Adrenal gland (tissue), 12 donors: Measurements from ENCODE around the gene BCAS4. TPM values are rescaled to one million over a fixed set of nuclear protein-coding genes. Genes with fewer than 3 reads are reported as not detected.

Experiments
- DNase-seq, 7 donors: peaks; one replicate each; pipeline ENCODE4 v3.0.0-alpha.2; 2019 to 2020
- H3K27ac ChIP-seq, 5 donors: fragments of 200-600 bp; sonication (generic) in 4 of 5; 1 replicate in 3 of 5; 2 replicates in 2 of 5; pipeline versions ENCODE4 v1.5.1 to v1.8.0; 2016 to 2020; ENCODE audit warnings: mild to moderate bottlenecking in 1 of 5
- H3K27me3 ChIP-seq: fragments of 200-600 bp; 2 replicates; pipeline ENCODE4 v1.8.0; 2021
- H3K36me3 ChIP-seq, 2 donors: fragments of 200-600 bp; replicated peaks in 1 of 2; 1 replicate in 1 of 2; 2 replicates in 1 of 2; pipeline versions ENCODE4 v1.5.1 to v1.8.0; 2018 to 2022
- H3K4me1 ChIP-seq, 2 donors: fragments of 200-600 bp; replicated peaks in 1 of 2; 1 replicate in 1 of 2; 2 replicates in 1 of 2; pipeline versions ENCODE4 v1.5.1 to v1.8.0; 2018 to 2021
- H3K4me3 ChIP-seq, 4 donors: fragments of 200-600 bp; sonication (generic) in 3 of 4; one replicate each; pipeline ENCODE4 v1.5.1; 2016 to 2018
- H3K9me3 ChIP-seq, 3 donors: fragments of 200-600 bp; sonication (generic) in 1 of 3; replicated peaks in 1 of 3; 1 replicate in 2 of 3; 2 replicates in 1 of 3; pipeline versions ENCODE4 v1.5.1 to v1.8.0; 2016 to 2021
- POLR2A ChIP-seq, 2 donors: fragments of 450-650 bp; IDR thresholded peaks; one replicate each; pipeline ENCODE4 v1.6.1; 2017; ENCODE audit warnings: antibody characterized with exemption in 2 of 2, mild to moderate bottlenecking in 2 of 2, moderate library complexity in 1 of 2
- WGBS, 4 donors: extraction: QIAGEN DNeasy Blood & Tissue Kit in 2 of 4; methylation state at CpG; one replicate each; pipeline versions ENCODE4 v1.1.5 to v1.1.7; 2013 to 2017; 5-methylcytosine and 5-hydroxymethylcytosine counted together
- intact Hi-C, 2 donors: fragments of 100-400 bp; cut with DNase I; formaldehyde crosslinking; loops; one replicate each; pipeline versions ENCODE4 v1.14.1 to v1.15.0; 2022 to 2023
- polyA plus RNA-seq, 3 donors: library from polyadenylated mRNA; stranded (reverse); fragments of 200-250 nt in 2 of 3; fragments of 350-450 nt in 1 of 3; fragmentation: Illumina TruSeq in 1 of 3; extraction: RNeasy Lipid Tissue Mini Kit (QIAGEN cat#74804) in 1 of 3; gene quantifications; one replicate each; pipeline ENCODE4 v1.2.3, GENCODE V29; 2013 to 2014
- total RNA-seq, 9 donors: library from RNA; depleted of rRNA in 4 of 9; stranded (reverse); fragments of >200 nt in 4 of 9; fragments of 120-200 nt in 1 of 9; fragmentation: NEBNext Ultra II Directional in 1 of 9; extraction: Animal tissue kit (Norgen Biotek cat#: 25700) in 1 of 9; gene quantifications; one replicate each; pipeline versions ENCODE4 v1.1.0 to v1.2.4, GENCODE V29; 2013 to 2023
- TF ChIP-seq, protein P1 (sequence below), 6 experiments: fragments of 450-650 bp in 4 of 6; fragments of 200-600 bp in 2 of 6; sonication (generic) in 1 of 6; IDR thresholded peaks; 1 replicate in 5 of 6; 2 replicates in 1 of 6; pipeline versions ENCODE4 v1.5.1 to v1.8.0; 2016 to 2021; ENCODE audit warnings: antibody characterized with exemption in 6 of 6, mild to moderate bottlenecking in 2 of 6, moderate library complexity in 1 of 6
- donor health status: healthy with polysubstance abuse.
- donor health status: Bipolar disorder and iron deficiency.
- donor health status: DM: yes; HTN: yes; CAD: no.
- donor health status: DM: no; HTN: no; CAD: no.
- donor health status: DM: no; HTN: no; CAD: no.
- donor health status: DM: yes; HTN: yes; CAD: no.

Gene BCAS4
- total and polyA plus RNA-seq, 12 donors: 0.66 to 5.1 (median 1.5) TPM

DNA sequence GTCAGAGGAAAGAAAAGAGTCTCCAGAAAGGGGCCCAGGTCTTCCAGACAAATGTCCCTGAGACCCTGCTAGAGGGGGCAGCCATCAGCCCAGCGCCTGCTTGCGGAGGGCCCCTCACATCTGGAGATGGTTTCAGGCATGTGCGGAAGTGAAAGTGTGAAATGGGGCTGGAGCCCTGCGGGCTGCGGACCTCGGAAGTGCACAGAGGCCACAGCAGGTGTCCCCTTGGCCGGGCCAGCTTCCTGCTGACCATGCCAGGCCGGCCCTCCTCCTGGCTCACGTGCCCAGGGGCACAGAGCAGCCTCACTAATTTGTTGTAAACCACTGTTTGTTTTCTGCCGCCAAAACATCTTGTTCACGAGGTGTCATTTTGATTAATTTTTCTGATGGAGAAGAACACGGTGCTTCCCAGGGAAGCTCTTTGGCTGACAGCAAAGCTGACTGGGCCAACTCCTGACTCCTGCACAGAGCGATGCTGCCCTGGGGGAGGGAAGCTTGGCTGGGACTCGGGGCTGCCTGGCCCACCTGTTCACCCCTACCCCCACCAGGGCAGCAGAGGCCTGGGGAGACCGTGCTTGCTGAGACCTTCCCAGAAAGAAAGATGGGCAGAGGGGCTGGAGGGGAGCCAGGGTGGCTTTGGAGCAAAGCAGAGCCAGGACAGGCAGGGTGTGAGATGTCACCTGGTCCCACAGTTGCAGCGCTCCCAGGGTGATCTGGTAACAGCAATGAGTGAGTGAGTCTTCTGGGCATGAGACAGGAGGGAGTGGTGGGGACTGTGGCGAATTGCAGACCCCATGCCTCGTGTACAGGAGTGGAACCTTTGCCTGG lies 54.2 kb downstream of the BCAS4 start:
- Histone ChIP-seq H3K4me3 (peak overlapping the region in 1 of 4 donors; percentile 5), H3K9me3 (no peaks in the 10 kb centered on the region), H3K36me3 (no peaks in the 10 kb centered on the region), H3K27me3 (no peaks in the 10 kb centered on the region), H3K4me1 (peaks cover 8 to 14% of the 10 kb centered on the region in 2 donors), H3K27ac (peak overlapping the region in 1 of 5 donors; percentile 71)
- peak in 3 of 7 donors; percentile 19 to 25 (median 23) for DNase-seq
- TF ChIP-seq, protein P1, sequence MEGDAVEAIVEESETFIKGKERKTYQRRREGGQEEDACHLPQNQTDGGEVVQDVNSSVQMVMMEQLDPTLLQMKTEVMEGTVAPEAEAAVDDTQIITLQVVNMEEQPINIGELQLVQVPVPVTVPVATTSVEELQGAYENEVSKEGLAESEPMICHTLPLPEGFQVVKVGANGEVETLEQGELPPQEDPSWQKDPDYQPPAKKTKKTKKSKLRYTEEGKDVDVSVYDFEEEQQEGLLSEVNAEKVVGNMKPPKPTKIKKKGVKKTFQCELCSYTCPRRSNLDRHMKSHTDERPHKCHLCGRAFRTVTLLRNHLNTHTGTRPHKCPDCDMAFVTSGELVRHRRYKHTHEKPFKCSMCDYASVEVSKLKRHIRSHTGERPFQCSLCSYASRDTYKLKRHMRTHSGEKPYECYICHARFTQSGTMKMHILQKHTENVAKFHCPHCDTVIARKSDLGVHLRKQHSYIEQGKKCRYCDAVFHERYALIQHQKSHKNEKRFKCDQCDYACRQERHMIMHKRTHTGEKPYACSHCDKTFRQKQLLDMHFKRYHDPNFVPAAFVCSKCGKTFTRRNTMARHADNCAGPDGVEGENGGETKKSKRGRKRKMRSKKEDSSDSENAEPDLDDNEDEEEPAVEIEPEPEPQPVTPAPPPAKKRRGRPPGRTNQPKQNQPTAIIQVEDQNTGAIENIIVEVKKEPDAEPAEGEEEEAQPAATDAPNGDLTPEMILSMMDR (IDR thresholded peaks at IDR 0.05): no peak
- TF ChIP-seq POLR2A (IDR thresholded peaks at IDR 0.05): no peak
- intact Hi-C loops: no loop called here
- 31 to 45% (median 40%) methylated on average over 14 to 18 of the region's 18 CpGs for WGBS, 4 donors

DNA sequence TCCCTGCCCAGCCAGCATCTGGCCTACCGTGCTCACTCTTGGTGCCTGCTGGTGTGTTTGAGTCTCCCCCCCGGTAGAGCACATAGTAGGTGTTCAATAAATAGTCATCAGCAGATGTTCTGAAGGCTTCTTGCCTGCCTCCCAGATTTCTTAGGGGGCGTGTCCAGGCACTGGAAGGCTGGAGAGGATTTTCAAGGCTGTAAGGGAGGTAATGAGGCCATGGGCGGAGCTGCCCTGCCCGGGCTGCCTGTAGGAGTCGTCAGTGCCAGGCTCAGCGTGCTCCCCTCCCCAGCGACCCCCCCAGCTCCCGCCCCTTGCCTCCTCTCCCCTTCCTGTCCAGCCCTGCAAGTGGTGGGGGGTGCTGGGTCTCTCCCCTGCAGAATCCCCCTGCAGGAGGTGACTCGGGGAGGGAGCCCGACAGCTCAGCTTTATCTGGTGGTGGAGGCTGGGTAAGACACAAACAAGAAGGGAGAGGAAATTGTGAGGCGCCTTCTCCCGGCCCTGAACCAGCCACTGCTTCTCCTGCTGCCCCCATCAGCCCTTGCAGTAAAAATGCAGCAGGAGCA lies 55.9 kb downstream of the BCAS4 start:
- Histone ChIP-seq H3K9me3 (no peaks in the 10 kb centered on the region), H3K27me3 (no peaks in the 10 kb centered on the region), H3K4me3 (peak overlapping the region in 1 of 4 donors; percentile 26), H3K27ac (no peak overlapping the region), H3K4me1 (peaks cover 8 to 15% of the 10 kb centered on the region in 2 donors), H3K36me3 (no peaks in the 10 kb centered on the region)
- 28 to 74% (median 39%) methylated on average over 3 to 13 of the region's 13 CpGs for WGBS, 4 donors
- TF ChIP-seq, protein P1 (IDR thresholded peaks at IDR 0.05): peak in 2 of 6 experiments; percentile 6 to 16
- TF ChIP-seq POLR2A (IDR thresholded peaks at IDR 0.05): no peak
- DNase-seq: peak; percentile 28 to 71 (median 59)
- intact Hi-C loops: no loop called here

DNA sequence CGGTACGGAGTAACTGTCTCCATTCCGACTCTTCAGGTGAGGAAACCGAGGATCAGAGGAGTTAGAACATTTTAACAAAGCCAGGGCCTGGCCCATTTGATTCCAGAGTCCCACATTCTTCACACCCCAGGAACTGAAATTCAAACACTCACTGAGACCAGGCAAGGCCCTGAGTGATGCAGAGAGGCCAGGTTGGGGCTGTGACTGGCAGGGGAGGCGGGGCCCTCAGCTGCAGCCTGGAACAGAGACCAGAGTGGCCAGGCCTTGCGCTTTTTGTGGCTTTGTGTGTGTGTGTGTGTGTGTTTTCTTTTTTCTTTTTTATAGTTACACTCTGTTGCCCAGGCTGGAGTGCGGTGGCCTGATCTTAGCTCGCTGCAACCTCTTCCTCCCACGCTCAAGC lies 57.2 kb downstream of the BCAS4 start:
- intact Hi-C loops: no loop called here
- no peak for DNase-seq
- Histone ChIP-seq H3K4me3 (no peak overlapping the region), H3K27me3 (no peaks in the 10 kb centered on the region), H3K27ac (no peak overlapping the region), H3K4me1 (peaks cover 8 to 22% of the 10 kb centered on the region in 2 donors), H3K36me3 (no peaks in the 10 kb centered on the region), H3K9me3 (no peaks in the 10 kb centered on the region)
- WGBS, 4 donors: 95 to 97% (median 96%) methylated on average over 9 of the region's 9 CpGs
- TF ChIP-seq, protein P1 (IDR thresholded peaks at IDR 0.05): no peak
- no peak for TF ChIP-seq POLR2A (IDR thresholded peaks at IDR 0.05)

DNA sequence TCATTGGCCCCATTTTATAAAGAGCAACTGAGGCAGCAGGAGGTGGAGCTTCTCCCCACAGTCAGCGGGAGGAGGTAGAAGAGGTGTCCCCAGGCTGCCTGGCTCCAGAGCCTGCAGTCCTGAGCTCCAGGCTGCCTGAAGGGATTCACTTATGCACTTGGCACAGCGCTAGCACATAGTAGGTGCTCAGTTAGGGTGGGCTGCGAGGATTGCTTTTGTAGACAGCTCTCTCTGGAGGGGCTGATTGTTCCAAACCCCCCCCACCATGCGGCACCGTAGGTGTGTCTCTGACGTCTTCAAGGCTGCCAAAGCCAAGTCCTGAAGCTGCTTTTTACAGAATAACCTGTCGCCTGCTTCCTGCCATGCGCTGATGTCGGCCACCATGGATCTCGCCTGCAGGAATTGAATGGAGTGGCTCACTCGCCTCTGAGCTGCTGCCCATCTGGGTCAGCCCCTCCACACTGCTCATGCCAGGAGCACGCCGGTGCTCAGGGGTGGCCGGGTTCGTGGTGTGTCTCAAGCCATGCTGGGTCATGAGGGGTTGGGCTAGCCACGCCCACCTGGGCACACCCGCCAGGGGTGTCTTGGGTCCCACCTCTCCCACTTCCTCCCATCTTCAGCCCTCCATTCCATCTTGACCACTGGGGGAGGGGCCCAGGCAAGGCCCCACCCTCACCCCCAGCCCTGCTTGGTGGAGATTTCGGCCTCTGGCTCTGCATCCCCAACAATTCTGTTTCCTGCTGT lies 59.8 kb downstream of the BCAS4 start:
- Histone ChIP-seq H3K27me3 (no peaks in the 10 kb centered on the region), H3K4me3 (no peak overlapping the region), H3K27ac (no peak overlapping the region), H3K36me3 (no peaks in the 10 kb centered on the region), H3K9me3 (no peaks in the 10 kb centered on the region), H3K4me1 (peaks cover 0 to 8% of the 10 kb centered on the region in 2 donors)
- TF ChIP-seq, protein P1 (IDR thresholded peaks at IDR 0.05): no peak
- DNase-seq: no peak
- WGBS, 4 donors: 83 to 92% (median 86%) methylated on average over 10 to 18 of the region's 18 CpGs
- intact Hi-C loops: no loop called here
